ENCODE measurements around the gene POU4F1.

POU4F1 gene

GRCh38 chr13:78569029-78569428 lies 34.3 kb downstream of the POU4F1 start:
- TF ChIP-seq, protein P1, sequence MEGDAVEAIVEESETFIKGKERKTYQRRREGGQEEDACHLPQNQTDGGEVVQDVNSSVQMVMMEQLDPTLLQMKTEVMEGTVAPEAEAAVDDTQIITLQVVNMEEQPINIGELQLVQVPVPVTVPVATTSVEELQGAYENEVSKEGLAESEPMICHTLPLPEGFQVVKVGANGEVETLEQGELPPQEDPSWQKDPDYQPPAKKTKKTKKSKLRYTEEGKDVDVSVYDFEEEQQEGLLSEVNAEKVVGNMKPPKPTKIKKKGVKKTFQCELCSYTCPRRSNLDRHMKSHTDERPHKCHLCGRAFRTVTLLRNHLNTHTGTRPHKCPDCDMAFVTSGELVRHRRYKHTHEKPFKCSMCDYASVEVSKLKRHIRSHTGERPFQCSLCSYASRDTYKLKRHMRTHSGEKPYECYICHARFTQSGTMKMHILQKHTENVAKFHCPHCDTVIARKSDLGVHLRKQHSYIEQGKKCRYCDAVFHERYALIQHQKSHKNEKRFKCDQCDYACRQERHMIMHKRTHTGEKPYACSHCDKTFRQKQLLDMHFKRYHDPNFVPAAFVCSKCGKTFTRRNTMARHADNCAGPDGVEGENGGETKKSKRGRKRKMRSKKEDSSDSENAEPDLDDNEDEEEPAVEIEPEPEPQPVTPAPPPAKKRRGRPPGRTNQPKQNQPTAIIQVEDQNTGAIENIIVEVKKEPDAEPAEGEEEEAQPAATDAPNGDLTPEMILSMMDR (IDR thresholded peaks at IDR 0.05) = no peak

GRCh38 chr13:78566631-78567030 lies 36.7 kb downstream of the POU4F1 start:
- TF ChIP-seq, protein P1 (IDR thresholded peaks at IDR 0.05) = no peak

DNA sequence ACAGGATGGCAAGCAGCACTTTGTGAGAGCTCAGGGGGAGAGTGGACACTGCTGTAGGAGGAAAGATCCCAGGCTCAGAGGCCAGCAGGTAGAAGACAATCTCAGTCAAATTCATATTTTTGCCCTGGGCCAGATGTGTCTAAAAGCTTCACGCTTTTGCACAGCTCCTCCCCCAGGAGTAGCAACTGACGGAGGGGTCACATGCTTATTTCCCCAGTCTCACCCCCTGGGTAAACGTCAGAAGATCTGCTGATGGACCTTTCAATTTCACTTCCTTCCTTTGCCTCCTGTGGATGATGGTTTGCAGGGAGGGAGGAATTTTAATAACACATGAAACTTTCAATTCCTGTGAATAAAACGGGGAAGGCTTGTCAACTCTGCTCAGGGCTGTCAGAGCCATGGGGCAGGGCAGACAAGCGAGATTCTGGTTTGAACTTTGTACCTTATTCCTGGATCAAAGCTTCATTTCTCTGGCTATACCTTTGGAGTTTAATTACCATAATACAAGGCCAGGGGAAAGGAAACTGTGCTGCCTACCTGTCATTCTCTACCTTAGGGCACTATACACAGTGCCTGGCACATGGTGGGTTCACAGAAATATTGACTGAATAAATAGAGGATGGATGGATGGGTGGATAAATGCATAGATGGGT lies 41.0 kb downstream of the POU4F1 start:
- TF ChIP-seq, protein P1 (IDR thresholded peaks at IDR 0.05) = no peak
